Sigmoid colon (tissue), 4 donors: ENCODE data around the gene INCENP.

Source experiments
- EP300 ChIP-seq, 4 donors: sonication (generic); formaldehyde crosslinking; IDR thresholded peaks; one replicate each; pipeline ENCODE4 v1.6.1; 2017; ENCODE audit warnings: antibody characterized with exemption in 4 of 4
- POLR2A ChIP-seq, 2 donors: fragments of 450-650 bp; IDR thresholded peaks; one replicate each; pipeline ENCODE4 v1.6.1; 2016; ENCODE audit warnings: antibody characterized with exemption in 2 of 2, mild to moderate bottlenecking in 2 of 2, moderate library complexity in 2 of 2
- TF ChIP-seq, protein P1 (sequence below), 4 experiments: fragments of 450-650 bp in 3 of 4; fragments of 200-600 bp in 1 of 4; IDR thresholded peaks; one replicate each; pipeline ENCODE4 v1.5.1; 2016 to 2019; ENCODE audit warnings: antibody characterized with exemption in 4 of 4, mild to moderate bottlenecking in 3 of 4, moderate library complexity in 2 of 4

DNA sequence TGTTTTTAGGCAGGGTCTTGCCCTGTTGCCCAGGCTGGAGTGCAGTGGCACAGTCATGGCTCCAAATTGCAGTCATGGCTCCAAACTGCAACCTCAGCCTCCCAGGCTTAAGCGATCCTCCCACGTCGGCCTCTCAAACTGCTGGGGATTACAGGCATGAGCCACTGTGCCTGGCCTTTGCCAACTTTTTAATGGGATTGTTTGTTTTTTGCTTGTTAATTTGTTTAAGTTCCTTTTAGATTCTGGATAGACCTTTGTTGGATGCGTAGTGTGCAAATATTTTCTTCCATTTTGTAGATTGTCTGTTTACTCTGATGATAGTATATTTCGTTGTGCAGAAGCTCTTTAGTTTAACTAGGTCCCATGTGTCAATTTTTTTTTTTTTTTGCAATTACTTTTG is 56.2 kb downstream of the INCENP start:
- TF ChIP-seq, protein P1, sequence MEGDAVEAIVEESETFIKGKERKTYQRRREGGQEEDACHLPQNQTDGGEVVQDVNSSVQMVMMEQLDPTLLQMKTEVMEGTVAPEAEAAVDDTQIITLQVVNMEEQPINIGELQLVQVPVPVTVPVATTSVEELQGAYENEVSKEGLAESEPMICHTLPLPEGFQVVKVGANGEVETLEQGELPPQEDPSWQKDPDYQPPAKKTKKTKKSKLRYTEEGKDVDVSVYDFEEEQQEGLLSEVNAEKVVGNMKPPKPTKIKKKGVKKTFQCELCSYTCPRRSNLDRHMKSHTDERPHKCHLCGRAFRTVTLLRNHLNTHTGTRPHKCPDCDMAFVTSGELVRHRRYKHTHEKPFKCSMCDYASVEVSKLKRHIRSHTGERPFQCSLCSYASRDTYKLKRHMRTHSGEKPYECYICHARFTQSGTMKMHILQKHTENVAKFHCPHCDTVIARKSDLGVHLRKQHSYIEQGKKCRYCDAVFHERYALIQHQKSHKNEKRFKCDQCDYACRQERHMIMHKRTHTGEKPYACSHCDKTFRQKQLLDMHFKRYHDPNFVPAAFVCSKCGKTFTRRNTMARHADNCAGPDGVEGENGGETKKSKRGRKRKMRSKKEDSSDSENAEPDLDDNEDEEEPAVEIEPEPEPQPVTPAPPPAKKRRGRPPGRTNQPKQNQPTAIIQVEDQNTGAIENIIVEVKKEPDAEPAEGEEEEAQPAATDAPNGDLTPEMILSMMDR (IDR thresholded peaks at IDR 0.05) = no peak
- TF ChIP-seq POLR2A (IDR thresholded peaks at IDR 0.05) (no peak), EP300 (IDR thresholded peaks at IDR 0.05) (no peak)
